Epithelial cell of proximal tubule (primary cell): ENCODE measurements around the gene LAMA4. TPM values are rescaled to one million over a fixed set of nuclear protein-coding genes. Genes with fewer than 3 reads are reported as not detected.

Source experiments
- DNase-seq: peaks from one replicate; pipeline ENCODE4 v3.0.0-alpha.2; 2011; ENCODE audit warnings: low read depth
- H3K4me3 ChIP-seq: 2 replicates; pipeline ENCODE4 v1.5.1; 2011; ENCODE audit warnings: low read depth, mild to moderate bottlenecking, low read length
- CTCF ChIP-seq: conservative IDR thresholded peaks from 2 replicates; pipeline ENCODE4 v1.5.1; 2012; ENCODE audit warnings: low read depth, mild to moderate bottlenecking, low read length
- total RNA-seq: library from RNA; depleted of rRNA; stranded (reverse); fragments of >200 nt; gene quantifications from 2 replicates; pipeline ENCODE4 v1.2.3, GENCODE V29; 2015

Gene LAMA4
- total RNA-seq, 1 donor from 2014 or later, result 8.0 TPM

GRCh38 chr6:112252571-112253497, 1.5 kb downstream of the LAMA4 start:
- DNase-seq, result no peak
- peak overlapping the region; percentile 85 for H3K4me3 ChIP-seq
- no peak for TF ChIP-seq CTCF

GRCh38 chr6:112251171-112251875, 3.0 kb downstream of the LAMA4 start:
- H3K4me3 ChIP-seq, result peak overlapping the region; percentile 18
- no peak for TF ChIP-seq CTCF
- DNase-seq, result no peak

- H3K4me3 ChIP-seq, result no peak overlapping the region
- no peak for TF ChIP-seq CTCF
- DNase-seq, result no peak
Measured at GRCh38 chr6:112249489-112249888, 4.9 kb downstream of the LAMA4 start.

DNA sequence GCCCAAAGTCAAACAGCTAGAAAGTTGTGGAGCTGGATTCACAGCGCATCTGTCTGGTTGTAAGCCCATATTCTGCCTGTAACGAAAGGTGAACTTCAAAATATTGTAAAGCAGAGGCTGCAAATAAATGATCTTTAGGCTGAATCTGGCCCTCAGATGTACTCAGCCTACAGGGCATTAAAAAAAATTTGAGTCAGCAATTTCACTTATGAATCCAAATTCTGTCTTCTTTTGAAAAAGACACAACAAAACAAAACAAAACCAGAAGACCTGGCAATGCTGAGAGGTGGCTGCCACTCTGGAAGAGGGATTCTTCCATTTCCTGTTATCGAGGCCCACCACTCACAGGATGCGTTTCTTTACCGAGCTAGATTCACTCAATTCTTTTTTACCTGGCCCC, 7.1 kb downstream of the LAMA4 start:
- TF ChIP-seq CTCF, result no peak
- H3K4me3 ChIP-seq, result no peak overlapping the region
- DNase-seq, result no peak

GRCh38 chr6:112245511-112246203, 8.7 kb downstream of the LAMA4 start:
- no peak for TF ChIP-seq CTCF
- no peak overlapping the region for H3K4me3 ChIP-seq
- no peak for DNase-seq

- no peak for DNase-seq
Measured at GRCh38 chr6:112243861-112244827, 10.2 kb downstream of the LAMA4 start.

More at GRCh38 chr6:112243861-112244827, 10.2 kb downstream of the LAMA4 start:
- no peak overlapping the region for H3K4me3 ChIP-seq
- no peak for TF ChIP-seq CTCF
